Thyroid gland (tissue), 4 donors: ENCODE measurements around the gene LARGE1.

Experiments used
- POLR2A ChIP-seq, 2 donors: fragments of 450-650 bp; IDR thresholded peaks; one replicate each; pipeline ENCODE4 v1.6.1; 2017; ENCODE audit warnings: antibody characterized with exemption in 2 of 2, mild to moderate bottlenecking in 2 of 2, moderate library complexity in 1 of 2
- TF ChIP-seq, protein P1 (sequence below), 6 experiments: fragments of 200-600 bp in 3 of 6; fragments of 450-650 bp in 3 of 6; sonication (generic) in 3 of 6; IDR thresholded peaks; one replicate each; pipeline ENCODE4 v1.5.1; 2016 to 2019; ENCODE audit warnings: antibody characterized with exemption in 6 of 6, mild to moderate bottlenecking in 2 of 6, inconsistent platforms in 1 of 6, moderate library complexity in 1 of 6

DNA sequence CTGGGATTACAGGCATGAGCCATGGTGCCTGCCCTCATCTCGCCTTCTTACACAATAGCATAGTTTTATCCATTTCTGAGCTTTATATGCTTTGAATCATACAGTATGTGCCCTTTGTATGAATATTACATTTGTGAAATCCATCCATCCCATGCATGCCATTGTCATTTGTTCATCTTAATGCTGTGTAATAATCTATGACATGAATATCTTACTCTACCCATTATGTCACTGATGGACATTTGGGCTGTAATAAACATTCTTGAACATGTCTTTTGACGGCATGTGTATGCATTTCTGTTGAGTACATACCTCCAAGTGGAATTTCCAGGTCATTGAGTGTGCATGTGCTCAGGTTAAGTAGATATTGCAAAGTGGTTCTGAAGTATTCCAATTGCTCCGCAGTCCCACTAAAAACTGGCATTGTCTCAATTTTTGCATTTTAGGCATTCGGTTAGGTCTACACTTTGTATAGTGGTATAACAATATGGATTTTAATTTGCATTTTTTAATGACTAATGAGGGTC is 522.8 kb downstream of the LARGE1 start:
- TF ChIP-seq, protein P1, sequence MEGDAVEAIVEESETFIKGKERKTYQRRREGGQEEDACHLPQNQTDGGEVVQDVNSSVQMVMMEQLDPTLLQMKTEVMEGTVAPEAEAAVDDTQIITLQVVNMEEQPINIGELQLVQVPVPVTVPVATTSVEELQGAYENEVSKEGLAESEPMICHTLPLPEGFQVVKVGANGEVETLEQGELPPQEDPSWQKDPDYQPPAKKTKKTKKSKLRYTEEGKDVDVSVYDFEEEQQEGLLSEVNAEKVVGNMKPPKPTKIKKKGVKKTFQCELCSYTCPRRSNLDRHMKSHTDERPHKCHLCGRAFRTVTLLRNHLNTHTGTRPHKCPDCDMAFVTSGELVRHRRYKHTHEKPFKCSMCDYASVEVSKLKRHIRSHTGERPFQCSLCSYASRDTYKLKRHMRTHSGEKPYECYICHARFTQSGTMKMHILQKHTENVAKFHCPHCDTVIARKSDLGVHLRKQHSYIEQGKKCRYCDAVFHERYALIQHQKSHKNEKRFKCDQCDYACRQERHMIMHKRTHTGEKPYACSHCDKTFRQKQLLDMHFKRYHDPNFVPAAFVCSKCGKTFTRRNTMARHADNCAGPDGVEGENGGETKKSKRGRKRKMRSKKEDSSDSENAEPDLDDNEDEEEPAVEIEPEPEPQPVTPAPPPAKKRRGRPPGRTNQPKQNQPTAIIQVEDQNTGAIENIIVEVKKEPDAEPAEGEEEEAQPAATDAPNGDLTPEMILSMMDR (IDR thresholded peaks at IDR 0.05) = no peak
- no peak for TF ChIP-seq POLR2A (IDR thresholded peaks at IDR 0.05)
